ENCODE measurements around the gene PAK1. TPM values are rescaled to one million over a fixed set of nuclear protein-coding genes. Genes with fewer than 3 reads are reported as not detected.

Gene PAK1
- total RNA-seq, 4 donors from 2014 or later: 27.8 to 44.3 (median 36.2) TPM

- Histone ChIP-seq H3K9me3 (no peaks in the 10 kb centered on the region), H3K4me1 (no peaks in the 10 kb centered on the region), H3K27ac (replicated peaks in 1 of 4) (no peak overlapping the region), H3K4me3 (no peak overlapping the region), H3K36me3 (no peaks in the 10 kb centered on the region), H3K27me3 (no peaks in the 10 kb centered on the region)
- intact Hi-C loops (cut with DNase I): no loop called here
- WGBS: 89% methylated on average over 2 of the region's 2 CpGs
- TF ChIP-seq POLR2AphosphoS5 (IDR thresholded peaks at IDR 0.05): no peak
- TF ChIP-seq, protein P1, sequence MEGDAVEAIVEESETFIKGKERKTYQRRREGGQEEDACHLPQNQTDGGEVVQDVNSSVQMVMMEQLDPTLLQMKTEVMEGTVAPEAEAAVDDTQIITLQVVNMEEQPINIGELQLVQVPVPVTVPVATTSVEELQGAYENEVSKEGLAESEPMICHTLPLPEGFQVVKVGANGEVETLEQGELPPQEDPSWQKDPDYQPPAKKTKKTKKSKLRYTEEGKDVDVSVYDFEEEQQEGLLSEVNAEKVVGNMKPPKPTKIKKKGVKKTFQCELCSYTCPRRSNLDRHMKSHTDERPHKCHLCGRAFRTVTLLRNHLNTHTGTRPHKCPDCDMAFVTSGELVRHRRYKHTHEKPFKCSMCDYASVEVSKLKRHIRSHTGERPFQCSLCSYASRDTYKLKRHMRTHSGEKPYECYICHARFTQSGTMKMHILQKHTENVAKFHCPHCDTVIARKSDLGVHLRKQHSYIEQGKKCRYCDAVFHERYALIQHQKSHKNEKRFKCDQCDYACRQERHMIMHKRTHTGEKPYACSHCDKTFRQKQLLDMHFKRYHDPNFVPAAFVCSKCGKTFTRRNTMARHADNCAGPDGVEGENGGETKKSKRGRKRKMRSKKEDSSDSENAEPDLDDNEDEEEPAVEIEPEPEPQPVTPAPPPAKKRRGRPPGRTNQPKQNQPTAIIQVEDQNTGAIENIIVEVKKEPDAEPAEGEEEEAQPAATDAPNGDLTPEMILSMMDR (IDR thresholded peaks at IDR 0.05): no peak
- no peak for TF ChIP-seq EP300 (IDR thresholded peaks at IDR 0.05)
- no peak for TF ChIP-seq POLR2A (IDR thresholded peaks at IDR 0.05; ENCODE audit: low read depth)
- DNase-seq (ENCODE audit: extremely low spot score): no peak
Measured at GRCh38 chr11:77448269-77448668, 25.6 kb downstream of the PAK1 start.

- DNase-seq (ENCODE audit: extremely low spot score): no peak
- intact Hi-C loops (cut with DNase I): no loop called here
- TF ChIP-seq EP300 (IDR thresholded peaks at IDR 0.05) (no peak), POLR2A (IDR thresholded peaks at IDR 0.05; ENCODE audit: low read depth) (no peak), POLR2AphosphoS5 (IDR thresholded peaks at IDR 0.05) (no peak)
- TF ChIP-seq, protein P1 (IDR thresholded peaks at IDR 0.05): no peak
- H3K4me1 ChIP-seq: no peaks in the 10 kb centered on the region
- WGBS: 87% methylated on average over 8 of the region's 8 CpGs
- H3K4me3 ChIP-seq: no peak overlapping the region
- H3K36me3 ChIP-seq: no peaks in the 10 kb centered on the region
- H3K9me3 ChIP-seq: no peaks in the 10 kb centered on the region
- no peaks in the 10 kb centered on the region for H3K27me3 ChIP-seq
- H3K27ac ChIP-seq (replicated peaks in 1 of 4): no peak overlapping the region
Measured at GRCh38 chr11:77446911-77447629, 26.8 kb downstream of the PAK1 start.

GRCh38 chr11:77444261-77444660, 29.6 kb downstream of the PAK1 start:
- intact Hi-C loops (cut with DNase I): no loop called here
- WGBS: 83% methylated on average over 7 of the region's 7 CpGs
- no peak for DNase-seq (ENCODE audit: extremely low spot score)
- Histone ChIP-seq H3K4me3 (no peak overlapping the region), H3K36me3 (no peaks in the 10 kb centered on the region), H3K4me1 (no peaks in the 10 kb centered on the region), H3K27ac (replicated peaks in 1 of 4) (no peak overlapping the region), H3K9me3 (no peaks in the 10 kb centered on the region), H3K27me3 (no peaks in the 10 kb centered on the region)
- TF ChIP-seq EP300 (IDR thresholded peaks at IDR 0.05): no peak
- TF ChIP-seq POLR2A (IDR thresholded peaks at IDR 0.05; ENCODE audit: low read depth): no peak
- TF ChIP-seq, protein P1 (IDR thresholded peaks at IDR 0.05): no peak
- no peak for TF ChIP-seq POLR2AphosphoS5 (IDR thresholded peaks at IDR 0.05)

- 84% methylated on average over 3 of the region's 3 CpGs for WGBS
- Histone ChIP-seq H3K36me3 (no peaks in the 10 kb centered on the region), H3K27me3 (no peaks in the 10 kb centered on the region), H3K9me3 (no peaks in the 10 kb centered on the region), H3K4me3 (no peak overlapping the region), H3K27ac (replicated peaks in 1 of 4) (no peak overlapping the region), H3K4me1 (no peaks in the 10 kb centered on the region)
- DNase-seq (ENCODE audit: extremely low spot score): no peak
- no peak for TF ChIP-seq POLR2AphosphoS5 (IDR thresholded peaks at IDR 0.05)
- intact Hi-C loops (cut with DNase I): no loop called here
Measured at GRCh38 chr11:77442394-77443053, 31.4 kb downstream of the PAK1 start.

- H3K9me3 ChIP-seq: no peaks in the 10 kb centered on the region
- H3K4me3 ChIP-seq: no peak overlapping the region
- H3K27me3 ChIP-seq: no peaks in the 10 kb centered on the region
- H3K4me1 ChIP-seq: peaks cover 0 to 2% (median 0%) of the 10 kb centered on the region in 4 donors
- 86% methylated on average over 1 of the region's 1 CpG for WGBS
- H3K27ac ChIP-seq (replicated peaks in 1 of 4): no peak overlapping the region
- TF ChIP-seq, protein P1 (IDR thresholded peaks at IDR 0.05): no peak
- TF ChIP-seq POLR2AphosphoS5 (IDR thresholded peaks at IDR 0.05) (no peak), POLR2A (IDR thresholded peaks at IDR 0.05; ENCODE audit: low read depth) (no peak), EP300 (IDR thresholded peaks at IDR 0.05) (no peak)
- intact Hi-C loops (cut with DNase I): no loop called here
- no peak for DNase-seq (ENCODE audit: extremely low spot score)
- H3K36me3 ChIP-seq: no peaks in the 10 kb centered on the region
Measured at GRCh38 chr11:77441426-77441825, 32.5 kb downstream of the PAK1 start.

Data from esophagus muscularis mucosa (tissue), 4 donors.